ENCODE data around the gene PGPEP1. TPM values are rescaled to one million over a fixed set of nuclear protein-coding genes. Genes with fewer than 3 reads are reported as not detected.
"Not testable (repeated sequence)": the region's sequence is repeated elsewhere in the genome, so short reads cannot be mapped to it uniquely, and the experiment has no call there.

Gene PGPEP1
- total RNA-seq, 1 donor from 2014 or later = 5.2 TPM

- H3K4me3 Mint-ChIP-seq = no peak overlapping the region
- no peak for DNase-seq (ENCODE audit: low read depth, low spot score)
- H3K9me3 Mint-ChIP-seq = no peaks in the 10 kb centered on the region
- peaks cover 4% of the 10 kb centered on the region for H3K4me1 Mint-ChIP-seq
- H3K27ac Mint-ChIP-seq (ENCODE audit: unreplicated experiment) = no peak overlapping the region
- H3K27me3 Mint-ChIP-seq (ENCODE audit: low read depth) = peaks cover 15% of the 10 kb centered on the region
- H3K36me3 Mint-ChIP-seq (ENCODE audit: low read depth) = no peaks in the 10 kb centered on the region
- no peak for TF ChIP-seq CTCF (conservative IDR thresholded peaks at IDR 0.05)
These were observed 58.6 kb downstream of the PGPEP1 start for GRCh38 chr19:18399008-18399407.

- peak; percentile 54 for TF ChIP-seq CTCF (conservative IDR thresholded peaks at IDR 0.05)
- Mint-ChIP-seq H3K9me3 (no peaks in the 10 kb centered on the region), H3K27me3 (ENCODE audit: low read depth) (peaks cover 15% of the 10 kb centered on the region), H3K4me3 (no peak overlapping the region), H3K4me1 (peaks cover 4% of the 10 kb centered on the region), H3K27ac (ENCODE audit: unreplicated experiment) (no peak overlapping the region), H3K36me3 (ENCODE audit: low read depth) (no peaks in the 10 kb centered on the region)
- DNase-seq (ENCODE audit: low read depth, low spot score) = no peak
These were observed 61.2 kb downstream of the PGPEP1 start for GRCh38 chr19:18401580-18402112.

GRCh38 chr19:18402455-18403248 is 62.3 kb downstream of the PGPEP1 start:
- H3K27ac Mint-ChIP-seq (ENCODE audit: unreplicated experiment); DNase-seq (ENCODE audit: low read depth, low spot score); H3K4me3 Mint-ChIP-seq; H3K36me3 Mint-ChIP-seq (ENCODE audit: low read depth); H3K4me1 Mint-ChIP-seq; H3K9me3 Mint-ChIP-seq: not testable (repeated sequence)
- peaks cover 14% of the 10 kb centered on the region for H3K27me3 Mint-ChIP-seq (ENCODE audit: low read depth)

- not testable (repeated sequence) for DNase-seq (ENCODE audit: low read depth, low spot score); H3K9me3 Mint-ChIP-seq
These were observed 65.4 kb downstream of the PGPEP1 start for GRCh38 chr19:18405754-18406153.

GRCh38 chr19:18406749-18407148 is 66.4 kb downstream of the PGPEP1 start:
- DNase-seq (ENCODE audit: low read depth, low spot score) = no peak
- Mint-ChIP-seq H3K36me3 (ENCODE audit: low read depth) (no peaks in the 10 kb centered on the region), H3K27ac (ENCODE audit: unreplicated experiment) (no peak overlapping the region), H3K4me3 (no peak overlapping the region), H3K27me3 (ENCODE audit: low read depth) (peaks cover 14% of the 10 kb centered on the region), H3K9me3 (no peaks in the 10 kb centered on the region), H3K4me1 (peaks cover 9% of the 10 kb centered on the region)
- TF ChIP-seq CTCF (conservative IDR thresholded peaks at IDR 0.05) = no peak

More at GRCh38 chr19:18405754-18406153, 65.4 kb downstream of the PGPEP1 start:
- Mint-ChIP-seq H3K27me3 (ENCODE audit: low read depth) (peaks cover 11% of the 10 kb centered on the region), H3K4me1 (peaks cover 10% of the 10 kb centered on the region)
- not testable (repeated sequence) for H3K36me3 Mint-ChIP-seq (ENCODE audit: low read depth); H3K27ac Mint-ChIP-seq (ENCODE audit: unreplicated experiment); H3K4me3 Mint-ChIP-seq

- Mint-ChIP-seq H3K9me3 (no peaks in the 10 kb centered on the region), H3K27ac (ENCODE audit: unreplicated experiment) (no peak overlapping the region), H3K4me3 (no peak overlapping the region), H3K36me3 (ENCODE audit: low read depth) (no peaks in the 10 kb centered on the region), H3K27me3 (ENCODE audit: low read depth) (peaks cover 22% of the 10 kb centered on the region), H3K4me1 (peaks cover 7% of the 10 kb centered on the region)
- TF ChIP-seq CTCF (conservative IDR thresholded peaks at IDR 0.05) = peak; percentile 51
- DNase-seq (ENCODE audit: low read depth, low spot score) = no peak
These were observed 67.7 kb downstream of the PGPEP1 start for GRCh38 chr19:18408053-18408476.
